K562 (cell line): Measurements from ENCODE around the gene ZMIZ1. TPM values are rescaled to one million over a fixed set of nuclear protein-coding genes. Genes with fewer than 3 reads are reported as not detected.

Source experiments
- ADNP ChIP-seq: fragments of 200-800 bp; sonication (Bioruptor generic); IDR thresholded peaks from 2 replicates; pipeline ENCODE4 v1.6.1; 2016; ENCODE audit warnings: missing genetic modification characterization, missing compliant biosample characterization
- CBFA2T3 ChIP-seq: fragments of 450-650 bp; IDR thresholded peaks from 2 replicates; pipeline ENCODE4 v1.6.1; 2017
- DPF2 ChIP-seq: fragments of 450-650 bp; IDR thresholded peaks from 2 replicates; pipeline ENCODE4 v1.6.1; 2016
- GABPB1 ChIP-seq: sonication (generic); formaldehyde crosslinking; IDR thresholded peaks from 2 replicates; pipeline ENCODE4 v1.8.0; 2022; ENCODE audit warnings: mild to moderate bottlenecking, missing genetic modification reagents
- GTF2E2 ChIP-seq: fragments of 200-800 bp; sonication (Bioruptor generic); IDR thresholded peaks from 2 replicates; pipeline ENCODE4 v1.6.1; 2016; ENCODE audit warnings: missing genetic modification characterization, missing compliant biosample characterization
- GTF2F1 ChIP-seq: IDR thresholded peaks from 2 replicates; pipeline ENCODE4 v1.6.1; 2011; ENCODE audit warnings: low read depth, low read length, improper control_type of control experiment
- HDAC8 ChIP-seq: fragments of 450-650 bp; IDR thresholded peaks from 2 replicates; pipeline ENCODE4 v1.6.1; 2016; ENCODE audit warnings: mild to moderate bottlenecking, missing genetic modification characterization, moderate library complexity, missing compliant biosample characterization
- RAD21 ChIP-seq, 2 experiments: fragments of 250-450 bp in 1 of 2; fragments of 450-650 bp in 1 of 2; sonication (Bioruptor Pico) in 1 of 2; formaldehyde crosslinking in 1 of 2; IDR thresholded peaks in 1 of 2; conservative IDR thresholded peaks in 1 of 2; 2 replicates each; pipeline versions ENCODE4 v1.4.0 to v1.8.0; 2020 to 2022; ENCODE audit warnings: mild to moderate bottlenecking in 2 of 2, moderate library complexity in 1 of 2
- RBFOX2 ChIP-seq: fragments of 200-400 bp; formaldehyde crosslinking; IDR thresholded peaks from 2 replicates; pipeline ENCODE4 v1.6.1; 2017; ENCODE audit warnings: low read depth, mild to moderate bottlenecking, low read length, moderate library complexity
- SMARCA4 ChIP-seq: fragments of 450-650 bp; IDR thresholded peaks from 2 replicates; pipeline ENCODE4 v1.6.1; 2016
- TCFL5 ChIP-seq: fragments of 250-450 bp; sonication (Bioruptor Pico); conservative IDR thresholded peaks from 2 replicates; pipeline ENCODE4 v1.6.1; 2021; ENCODE audit warnings: mild to moderate bottlenecking, moderate library complexity, matching md5 sums
- ZBTB7A ChIP-seq: IDR thresholded peaks from 2 replicates; pipeline ENCODE4 v1.6.1; 2011; ENCODE audit warnings: low read depth, mild to moderate bottlenecking, low read length, moderate library complexity, borderline replicate concordance; ENCODE audit not compliant: control insufficient read depth
- ZNF384 ChIP-seq: IDR thresholded peaks from 2 replicates; pipeline ENCODE4 v1.6.1; 2012; ENCODE audit warnings: low read depth, low read length, improper control_type of control experiment
- polyA plus RNA-seq, 8 experiments: library from polyadenylated mRNA; depleted of rRNA in 4 of 8; stranded (reverse) in 5 of 8; unstranded in 3 of 8; fragments of >200 nt; fragmentation: Nextera tagmentation in 2 of 8; fragmentation: Illumina TruSeq in 1 of 8; extraction: Ambion mirVana in 2 of 8; extraction: Trizol in 1 of 8; gene quantifications; 2 replicates each; pipeline versions ENCODE4 v1.2.1 to v1.2.3, GENCODE V29; 2011 to 2014; ENCODE audit warnings: inconsistent platforms in 1 of 8, missing spikeins in 1 of 8
- total RNA-seq, 7 experiments: library from RNA; depleted of rRNA in 6 of 7; stranded (reverse); fragments of >200 nt in 6 of 7; fragmentation: Illumina TruSeq in 2 of 7; extraction: Trizol in 2 of 7; gene quantifications; 2 replicates each; pipeline versions ENCODE4 v1.2.1 to v1.2.3, GENCODE V29; 2011 to 2021; ENCODE audit warnings: low replicate concordance in 1 of 7
- TF ChIP-seq, protein P1 (sequence below): sonication (generic); formaldehyde crosslinking; IDR thresholded peaks from 2 replicates; pipeline ENCODE4 v1.8.0; 2022; ENCODE audit warnings: mild to moderate bottlenecking, missing genetic modification reagents
- TF ChIP-seq, protein P2 (sequence below): fragments of 450-650 bp; IDR thresholded peaks from 2 replicates; pipeline ENCODE4 v1.6.1; 2018; ENCODE audit not compliant: partially characterized antibody
- TF ChIP-seq, protein P3 (sequence below), 3 experiments: fragments of 200-800 bp in 1 of 3; fragments of 250-450 bp in 1 of 3; fragments of 450-650 bp in 1 of 3; sonication (Bioruptor Pico) in 1 of 3; sonication (Bioruptor generic) in 1 of 3; formaldehyde crosslinking in 1 of 3; IDR thresholded peaks; 2 replicates each; pipeline versions ENCODE4 v1.6.1 to v1.8.0; 2016 to 2022; ENCODE audit warnings: mild to moderate bottlenecking in 2 of 3, missing genetic modification characterization in 2 of 3, missing compliant biosample characterization in 1 of 3, moderate library complexity in 1 of 3
- TF ChIP-seq, protein P4 (sequence below): fragments of 450-650 bp; IDR thresholded peaks from 2 replicates; pipeline ENCODE4 v1.6.1; 2016

The ZMIZ1 gene
- total and polyA plus RNA-seq, 9 of the 15 experiments (the other 6 are each of a cell fraction or from before 2014, with no cell fraction given), result 1.0 to 37.3 (median 4.3) TPM

DNA sequence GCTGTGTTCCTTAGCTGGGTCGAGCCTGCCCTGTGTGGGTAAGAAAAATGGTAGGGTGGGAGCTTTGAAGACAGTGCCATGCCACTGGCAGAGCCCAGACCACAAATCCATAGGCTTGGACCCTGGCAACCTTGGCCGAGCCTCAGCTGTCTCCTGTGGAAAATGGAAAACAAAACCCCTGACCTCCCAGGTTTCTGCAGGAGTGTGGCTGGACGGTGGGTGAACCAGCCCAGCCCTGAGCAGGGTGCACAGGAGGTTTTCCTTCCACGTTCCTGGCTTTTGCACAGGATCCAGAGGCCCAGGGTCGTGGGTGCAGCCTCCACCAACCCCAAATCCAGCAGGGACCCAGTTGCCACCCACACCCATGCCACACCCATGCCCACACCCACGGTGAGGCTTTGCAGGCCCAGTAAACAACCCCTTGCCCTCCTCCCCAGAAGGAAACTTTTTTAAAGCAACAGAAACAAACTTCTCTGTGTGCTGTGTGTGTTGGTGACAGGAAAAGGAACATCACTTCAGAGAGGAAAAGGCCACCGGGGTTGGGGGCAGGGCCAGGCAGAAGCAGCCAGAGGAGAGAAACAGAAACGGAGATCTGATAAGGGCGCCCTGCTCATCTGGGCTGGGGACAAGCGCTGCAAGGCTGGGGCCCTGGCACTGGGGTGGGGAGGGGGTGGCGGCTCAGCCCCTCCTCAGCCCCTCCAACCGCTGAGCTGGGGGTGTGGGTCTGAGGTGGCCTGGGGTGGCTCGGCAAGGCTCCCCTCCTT is 20.7 kb upstream of the ZMIZ1 start (continued):
- no peak for TF ChIP-seq ZNF384
- TF ChIP-seq CBFA2T3, result peak; percentile 42
- TF ChIP-seq RBFOX2, result peak; percentile 51
- TF ChIP-seq, protein P1, sequence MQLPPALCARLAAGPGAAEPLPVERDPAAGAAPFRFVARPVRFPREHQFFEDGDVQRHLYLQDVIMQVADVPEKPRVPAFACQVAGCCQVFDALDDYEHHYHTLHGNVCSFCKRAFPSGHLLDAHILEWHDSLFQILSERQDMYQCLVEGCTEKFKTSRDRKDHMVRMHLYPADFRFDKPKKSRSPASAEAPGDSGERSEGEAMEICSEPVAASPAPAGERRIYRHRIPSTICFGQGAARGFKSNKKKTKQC (CRISPR knock-in tag), result no peak
- TF ChIP-seq SMARCA4, result peak; percentile 69
- TF ChIP-seq DPF2, result peak; percentile 66
- TF ChIP-seq TCFL5, result no peak
- peak; percentile 71; the same call in 1 of the 2 replicates for TF ChIP-seq ADNP
- TF ChIP-seq GTF2F1, result no peak
- no peak for TF ChIP-seq GTF2E2 (tag)
- TF ChIP-seq, protein P2, sequence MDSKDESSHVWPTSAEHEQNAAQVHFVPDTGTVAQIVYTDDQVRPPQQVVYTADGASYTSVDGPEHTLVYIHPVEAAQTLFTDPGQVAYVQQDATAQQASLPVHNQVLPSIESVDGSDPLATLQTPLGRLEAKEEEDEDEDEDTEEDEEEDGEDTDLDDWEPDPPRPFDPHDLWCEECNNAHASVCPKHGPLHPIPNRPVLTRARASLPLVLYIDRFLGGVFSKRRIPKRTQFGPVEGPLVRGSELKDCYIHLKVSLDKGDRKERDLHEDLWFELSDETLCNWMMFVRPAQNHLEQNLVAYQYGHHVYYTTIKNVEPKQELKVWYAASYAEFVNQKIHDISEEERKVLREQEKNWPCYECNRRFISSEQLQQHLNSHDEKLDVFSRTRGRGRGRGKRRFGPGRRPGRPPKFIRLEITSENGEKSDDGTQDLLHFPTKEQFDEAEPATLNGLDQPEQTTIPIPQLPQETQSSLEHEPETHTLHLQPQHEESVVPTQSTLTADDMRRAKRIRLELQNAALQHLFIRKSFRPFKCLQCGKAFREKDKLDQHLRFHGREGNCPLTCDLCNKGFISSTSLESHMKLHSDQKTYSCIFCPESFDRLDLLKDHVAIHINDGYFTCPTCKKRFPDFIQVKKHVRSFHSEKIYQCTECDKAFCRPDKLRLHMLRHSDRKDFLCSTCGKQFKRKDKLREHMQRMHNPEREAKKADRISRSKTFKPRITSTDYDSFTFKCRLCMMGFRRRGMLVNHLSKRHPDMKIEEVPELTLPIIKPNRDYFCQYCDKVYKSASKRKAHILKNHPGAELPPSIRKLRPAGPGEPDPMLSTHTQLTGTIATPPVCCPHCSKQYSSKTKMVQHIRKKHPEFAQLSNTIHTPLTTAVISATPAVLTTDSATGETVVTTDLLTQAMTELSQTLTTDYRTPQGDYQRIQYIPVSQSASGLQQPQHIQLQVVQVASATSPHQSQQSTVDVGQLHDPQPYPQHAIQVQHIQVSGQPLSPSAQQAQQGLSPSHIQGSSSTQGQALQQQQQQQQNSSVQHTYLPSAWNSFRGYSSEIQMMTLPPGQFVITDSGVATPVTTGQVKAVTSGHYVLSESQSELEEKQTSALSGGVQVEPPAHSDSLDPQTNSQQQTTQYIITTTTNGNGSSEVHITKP, result peak; percentile 80
- TF ChIP-seq ZBTB7A, result peak; percentile 93; the same call in 1 of the 2 replicates
- TF ChIP-seq HDAC8 (tag), result 0 out of 2 replicates have a peak, but pooled peaks have one; percentile 22
- TF ChIP-seq, protein P3, sequence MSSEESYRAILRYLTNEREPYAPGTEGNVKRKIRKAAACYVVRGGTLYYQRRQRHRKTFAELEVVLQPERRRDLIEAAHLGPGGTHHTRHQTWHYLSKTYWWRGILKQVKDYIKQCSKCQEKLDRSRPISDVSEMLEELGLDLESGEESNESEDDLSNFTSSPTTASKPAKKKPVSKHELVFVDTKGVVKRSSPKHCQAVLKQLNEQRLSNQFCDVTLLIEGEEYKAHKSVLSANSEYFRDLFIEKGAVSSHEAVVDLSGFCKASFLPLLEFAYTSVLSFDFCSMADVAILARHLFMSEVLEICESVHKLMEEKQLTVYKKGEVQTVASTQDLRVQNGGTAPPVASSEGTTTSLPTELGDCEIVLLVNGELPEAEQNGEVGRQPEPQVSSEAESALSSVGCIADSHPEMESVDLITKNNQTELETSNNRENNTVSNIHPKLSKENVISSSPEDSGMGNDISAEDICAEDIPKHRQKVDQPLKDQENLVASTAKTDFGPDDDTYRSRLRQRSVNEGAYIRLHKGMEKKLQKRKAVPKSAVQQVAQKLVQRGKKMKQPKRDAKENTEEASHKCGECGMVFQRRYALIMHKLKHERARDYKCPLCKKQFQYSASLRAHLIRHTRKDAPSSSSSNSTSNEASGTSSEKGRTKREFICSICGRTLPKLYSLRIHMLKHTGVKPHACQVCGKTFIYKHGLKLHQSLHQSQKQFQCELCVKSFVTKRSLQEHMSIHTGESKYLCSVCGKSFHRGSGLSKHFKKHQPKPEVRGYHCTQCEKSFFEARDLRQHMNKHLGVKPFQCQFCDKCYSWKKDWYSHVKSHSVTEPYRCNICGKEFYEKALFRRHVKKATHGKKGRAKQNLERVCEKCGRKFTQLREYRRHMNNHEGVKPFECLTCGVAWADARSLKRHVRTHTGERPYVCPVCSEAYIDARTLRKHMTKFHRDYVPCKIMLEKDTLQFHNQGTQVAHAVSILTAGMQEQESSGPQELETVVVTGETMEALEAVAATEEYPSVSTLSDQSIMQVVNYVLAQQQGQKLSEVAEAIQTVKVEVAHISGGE (CRISPR knock-in tag; IDR thresholded peaks at IDR 0.05), result peak in 1 of 3 experiments; percentile 72; a peak in 2 of 6 replicates
- TF ChIP-seq RAD21 (CRISPR knock-in tag; conservative IDR thresholded peaks at IDR 0.05 in 1 of 2, IDR thresholded peaks at IDR 0.05 in 1 of 2), result 0 out of 4 replicates have a peak, but pooled peaks of 1 of the 2 experiments have one; percentile 31
- TF ChIP-seq, protein P4, sequence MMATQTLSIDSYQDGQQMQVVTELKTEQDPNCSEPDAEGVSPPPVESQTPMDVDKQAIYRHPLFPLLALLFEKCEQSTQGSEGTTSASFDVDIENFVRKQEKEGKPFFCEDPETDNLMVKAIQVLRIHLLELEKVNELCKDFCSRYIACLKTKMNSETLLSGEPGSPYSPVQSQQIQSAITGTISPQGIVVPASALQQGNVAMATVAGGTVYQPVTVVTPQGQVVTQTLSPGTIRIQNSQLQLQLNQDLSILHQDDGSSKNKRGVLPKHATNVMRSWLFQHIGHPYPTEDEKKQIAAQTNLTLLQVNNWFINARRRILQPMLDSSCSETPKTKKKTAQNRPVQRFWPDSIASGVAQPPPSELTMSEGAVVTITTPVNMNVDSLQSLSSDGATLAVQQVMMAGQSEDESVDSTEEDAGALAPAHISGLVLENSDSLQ, result peak; percentile 32
- no peak for TF ChIP-seq GABPB1 (CRISPR knock-in tag)
